Measurements from ENCODE around the gene TMEM201.
A peak's percentile ranks its signal among the peaks of the same experiment; 100 is the strongest.

Gene TMEM201

DNA sequence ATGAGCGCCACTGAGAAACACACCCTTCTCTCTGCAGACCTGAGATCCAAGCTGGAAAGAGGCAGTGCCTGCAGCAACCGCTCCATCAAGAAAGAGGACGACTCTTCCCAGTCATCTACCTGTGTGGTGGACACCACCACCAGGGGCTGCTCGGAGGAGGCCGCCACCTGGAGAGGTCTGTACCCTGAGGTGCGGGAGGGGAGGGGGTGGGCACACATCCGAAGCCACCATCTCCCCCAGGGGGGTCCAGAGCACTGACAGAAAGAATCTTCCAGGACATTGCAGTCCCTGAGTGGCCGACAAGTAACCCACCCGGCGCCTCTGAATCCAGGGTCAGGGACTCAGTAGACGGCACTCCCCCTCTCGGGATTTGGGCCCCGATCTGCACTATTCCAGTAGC is 23.0 kb downstream of the TMEM201 start:
- TF ChIP-seq, protein P1, sequence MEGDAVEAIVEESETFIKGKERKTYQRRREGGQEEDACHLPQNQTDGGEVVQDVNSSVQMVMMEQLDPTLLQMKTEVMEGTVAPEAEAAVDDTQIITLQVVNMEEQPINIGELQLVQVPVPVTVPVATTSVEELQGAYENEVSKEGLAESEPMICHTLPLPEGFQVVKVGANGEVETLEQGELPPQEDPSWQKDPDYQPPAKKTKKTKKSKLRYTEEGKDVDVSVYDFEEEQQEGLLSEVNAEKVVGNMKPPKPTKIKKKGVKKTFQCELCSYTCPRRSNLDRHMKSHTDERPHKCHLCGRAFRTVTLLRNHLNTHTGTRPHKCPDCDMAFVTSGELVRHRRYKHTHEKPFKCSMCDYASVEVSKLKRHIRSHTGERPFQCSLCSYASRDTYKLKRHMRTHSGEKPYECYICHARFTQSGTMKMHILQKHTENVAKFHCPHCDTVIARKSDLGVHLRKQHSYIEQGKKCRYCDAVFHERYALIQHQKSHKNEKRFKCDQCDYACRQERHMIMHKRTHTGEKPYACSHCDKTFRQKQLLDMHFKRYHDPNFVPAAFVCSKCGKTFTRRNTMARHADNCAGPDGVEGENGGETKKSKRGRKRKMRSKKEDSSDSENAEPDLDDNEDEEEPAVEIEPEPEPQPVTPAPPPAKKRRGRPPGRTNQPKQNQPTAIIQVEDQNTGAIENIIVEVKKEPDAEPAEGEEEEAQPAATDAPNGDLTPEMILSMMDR (IDR thresholded peaks at IDR 0.05; ENCODE audit: low read depth, low read length), result no peak
- Histone ChIP-seq H3K4me1 (no peaks in the 10 kb centered on the region), H3K9me3 (no peaks in the 10 kb centered on the region), H3K36me3 (peaks cover 12% of the 10 kb centered on the region), H3K4me3 (ENCODE audit: low read depth, low read length) (no peak overlapping the region), H3K27me3 (no peaks in the 10 kb centered on the region)
- DNase-seq, result no peak

DNA sequence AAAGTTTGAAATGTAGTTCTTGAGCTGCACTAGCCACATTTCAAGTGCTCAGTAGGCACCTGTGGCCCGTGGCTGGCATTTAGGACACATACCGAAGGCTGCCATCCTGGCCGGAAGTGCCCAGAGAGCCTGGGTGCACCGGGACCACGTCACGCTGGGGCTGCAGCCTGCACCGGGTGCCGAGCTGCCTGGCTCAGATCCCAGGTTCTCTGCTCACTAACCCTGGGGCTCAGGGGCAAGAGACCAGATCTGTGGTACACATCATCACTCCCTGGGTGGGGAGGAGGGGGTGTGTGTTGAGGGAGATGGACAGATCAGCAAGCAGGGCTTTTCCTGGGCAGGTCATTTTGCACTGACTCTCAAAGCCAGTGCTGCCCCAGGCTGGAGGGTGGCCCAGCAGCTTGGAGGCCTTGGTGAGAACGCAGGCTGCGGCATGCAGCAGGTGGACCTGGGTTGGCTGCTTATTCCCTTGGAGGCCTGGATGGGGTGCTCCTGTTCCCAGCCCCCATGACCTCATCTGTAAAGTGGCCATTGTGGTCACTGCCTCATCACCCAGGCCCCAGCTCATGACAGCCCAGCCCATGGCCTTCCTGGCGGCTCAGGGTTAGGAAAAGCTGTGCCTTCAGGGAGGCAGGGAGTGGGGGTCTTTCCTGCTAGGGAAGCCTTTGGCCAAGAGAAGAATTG is 23.6 kb downstream of the TMEM201 start:
- Histone ChIP-seq H3K9me3 (no peaks in the 10 kb centered on the region), H3K4me1 (no peaks in the 10 kb centered on the region), H3K4me3 (ENCODE audit: low read depth, low read length) (no peak overlapping the region), H3K36me3 (peaks cover 12% of the 10 kb centered on the region), H3K27me3 (no peaks in the 10 kb centered on the region)
- TF ChIP-seq, protein P1 (IDR thresholded peaks at IDR 0.05; ENCODE audit: low read depth, low read length), result no peak
- peak; percentile 50 for DNase-seq

DNA sequence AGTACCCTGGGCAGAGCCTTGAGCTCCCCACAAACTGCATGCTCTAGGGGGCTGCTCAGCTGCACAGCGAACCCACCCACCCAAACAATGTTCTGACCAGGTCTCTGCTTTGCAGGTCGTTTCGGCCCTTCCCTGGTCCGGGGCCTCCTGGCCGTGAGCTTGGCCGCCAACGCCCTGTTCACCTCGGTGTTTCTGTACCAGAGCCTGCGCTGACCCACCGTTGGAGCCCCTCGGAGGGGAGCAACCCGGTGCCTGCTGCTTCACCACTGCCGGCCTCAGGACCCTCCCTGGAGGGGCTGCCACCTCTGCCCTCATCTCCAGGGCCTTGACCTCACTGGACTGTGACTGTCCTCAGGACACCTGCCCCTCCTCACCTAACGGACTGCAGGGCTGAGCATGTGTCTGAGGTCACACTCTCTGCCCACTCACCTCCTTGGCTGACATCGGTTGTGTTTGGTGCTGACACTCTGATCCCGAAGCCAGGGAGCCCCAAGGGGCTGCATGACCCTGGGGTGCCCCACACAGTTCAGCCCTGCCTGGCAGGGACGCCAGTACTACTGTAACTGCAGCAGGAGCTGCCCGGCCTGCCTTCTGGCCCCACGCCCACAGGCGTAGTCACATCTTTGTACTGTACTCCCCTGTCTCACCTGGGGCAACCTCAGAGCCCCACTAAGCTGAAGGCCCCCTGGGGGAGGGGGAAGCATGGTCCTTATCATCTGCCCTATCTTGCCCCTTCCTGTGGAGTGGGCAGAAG is 24.3 kb downstream of the TMEM201 start:
- TF ChIP-seq, protein P1 (IDR thresholded peaks at IDR 0.05; ENCODE audit: low read depth, low read length), result no peak
- Histone ChIP-seq H3K36me3 (peaks cover 12% of the 10 kb centered on the region), H3K4me1 (no peaks in the 10 kb centered on the region), H3K27me3 (no peaks in the 10 kb centered on the region), H3K9me3 (no peaks in the 10 kb centered on the region), H3K4me3 (ENCODE audit: low read depth, low read length) (no peak overlapping the region)
- no peak for DNase-seq

DNA sequence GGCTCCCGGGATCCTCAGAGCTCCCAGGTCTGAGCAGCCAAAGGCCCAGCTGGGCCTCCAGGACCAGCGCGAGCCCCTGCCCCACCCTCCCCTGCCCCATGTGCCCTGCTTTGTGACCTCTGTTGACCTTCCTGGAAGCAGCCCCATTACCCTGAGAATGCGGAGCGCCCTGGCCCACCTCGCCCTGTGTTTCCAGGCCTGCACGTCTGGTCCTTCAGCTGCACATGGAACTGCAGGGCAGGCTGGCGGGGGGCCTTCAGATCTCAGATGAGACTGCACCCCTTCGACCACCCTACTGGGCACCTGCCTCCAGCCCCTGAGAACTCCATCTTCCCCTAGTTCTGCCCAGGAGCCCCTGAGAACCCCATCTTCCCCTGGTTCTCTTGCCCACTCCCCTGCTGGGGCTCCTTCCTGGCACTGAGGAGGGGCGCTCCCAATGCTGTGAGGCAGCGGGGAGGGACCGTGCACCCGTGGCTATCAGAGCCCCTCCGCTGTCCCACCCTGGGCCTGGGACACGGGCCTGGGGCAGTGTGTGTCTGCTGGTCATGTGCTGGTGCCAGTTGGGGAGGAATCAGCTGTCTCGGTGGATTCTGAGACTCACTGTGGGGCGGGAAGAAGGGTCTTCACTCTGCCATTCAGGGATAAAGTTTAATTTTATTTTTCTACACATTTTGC is 25.1 kb downstream of the TMEM201 start:
- TF ChIP-seq, protein P1 (IDR thresholded peaks at IDR 0.05; ENCODE audit: low read depth, low read length), result no peak
- H3K4me1 ChIP-seq, result no peaks in the 10 kb centered on the region
- H3K27me3 ChIP-seq, result no peaks in the 10 kb centered on the region
- no peaks in the 10 kb centered on the region for H3K9me3 ChIP-seq
- no peak overlapping the region for H3K4me3 ChIP-seq (ENCODE audit: low read depth, low read length)
- H3K36me3 ChIP-seq, result peaks cover 9% of the 10 kb centered on the region
- DNase-seq, result no peak

DNA sequence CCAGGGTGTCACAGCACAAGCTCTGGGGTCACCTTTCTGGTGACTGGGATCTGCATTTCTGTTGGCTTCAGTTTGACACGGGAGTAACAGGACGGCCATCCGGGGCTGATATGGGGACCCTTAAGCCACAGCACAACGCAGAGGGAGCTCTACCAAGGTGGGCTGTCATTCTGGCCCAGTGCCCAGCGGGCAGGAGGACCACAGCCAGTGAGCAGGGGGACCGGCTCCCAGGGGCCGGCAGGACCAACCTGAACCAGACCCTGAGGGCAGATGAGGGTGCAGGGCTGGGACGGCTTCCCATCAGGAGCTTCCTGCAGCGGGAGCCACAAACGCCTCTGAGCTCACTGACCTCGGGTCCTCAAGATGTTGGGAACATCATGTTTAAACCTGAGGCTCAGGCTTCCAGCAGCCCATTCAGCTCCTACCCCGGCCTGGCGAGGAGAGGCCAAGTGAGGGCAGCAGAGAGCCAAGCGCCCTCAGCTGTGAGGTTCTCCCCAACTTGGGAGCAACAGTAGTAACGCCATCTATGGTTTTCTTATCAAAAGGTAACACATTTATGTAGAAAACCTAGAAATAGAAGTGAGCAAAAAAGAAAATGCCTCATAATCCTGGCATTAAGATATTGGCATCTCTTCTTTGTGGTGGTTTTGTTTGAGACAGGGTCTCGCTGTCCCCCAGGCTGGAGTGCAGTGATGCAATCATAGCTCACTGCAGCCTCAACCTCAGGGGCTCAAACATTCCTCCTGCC is 26.8 kb downstream of the TMEM201 start:
- peaks cover 9% of the 10 kb centered on the region for H3K36me3 ChIP-seq
- TF ChIP-seq, protein P1 (IDR thresholded peaks at IDR 0.05; ENCODE audit: low read depth, low read length), result peak; percentile 66
- no peak overlapping the region for H3K4me3 ChIP-seq (ENCODE audit: low read depth, low read length)
- peak; percentile 46 for DNase-seq
- H3K4me1 ChIP-seq, result no peaks in the 10 kb centered on the region
- no peaks in the 10 kb centered on the region for H3K27me3 ChIP-seq
- H3K9me3 ChIP-seq, result no peaks in the 10 kb centered on the region

Measured in BE2C (cell line).